ENCODE measurements around the gene ALDH3A2.
"Not testable (repeated sequence)": the region's sequence is repeated elsewhere in the genome, so short reads cannot be mapped to it uniquely, and the experiment has no call there.

Gene ALDH3A2

DNA sequence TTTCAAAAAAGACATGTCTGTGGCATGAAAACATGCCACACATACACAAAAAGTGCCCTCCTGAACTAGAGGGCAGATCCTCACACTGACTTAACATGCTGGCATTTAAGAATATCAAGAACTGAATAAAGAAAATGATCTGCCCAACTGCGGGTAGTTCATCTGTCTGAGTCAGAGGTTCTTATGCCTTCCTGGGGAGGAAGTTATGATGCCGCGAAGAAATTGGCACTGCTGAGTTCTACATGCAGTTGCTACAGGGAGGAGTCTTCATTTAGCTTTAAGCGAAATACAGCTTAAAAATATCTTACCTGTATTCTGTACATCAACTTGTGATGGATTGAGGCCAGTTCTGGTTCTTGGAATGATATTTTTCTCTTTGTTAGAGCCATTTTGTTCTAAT, 6.3 kb downstream of the ALDH3A2 start:
- DNase-seq (ENCODE audit: low spot score in 2 of 2) (no peak), ATAC-seq (replicated peaks; ENCODE audit: extremely low read depth, poor library complexity, severe bottlenecking) (no peak)
- H3K27me3 Mint-ChIP-seq = no peaks in the 10 kb centered on the region
- peaks cover 8% of the 10 kb centered on the region for H3K4me1 Mint-ChIP-seq
- no peak overlapping the region for H3K4me3 Mint-ChIP-seq
- peaks cover 12% of the 10 kb centered on the region for H3K36me3 Mint-ChIP-seq (ENCODE audit: insufficient read depth)
- H3K27ac Mint-ChIP-seq (ENCODE audit: low read depth) = no peak overlapping the region
- no peaks in the 10 kb centered on the region for H3K9me3 Mint-ChIP-seq

- H3K4me3 Mint-ChIP-seq = no peak overlapping the region
- H3K27ac Mint-ChIP-seq (ENCODE audit: low read depth) = no peak overlapping the region
- peaks cover 9% of the 10 kb centered on the region for H3K36me3 Mint-ChIP-seq (ENCODE audit: insufficient read depth)
Measured at GRCh38 chr17:19656336-19656735, 7.8 kb downstream of the ALDH3A2 start.

DNA sequence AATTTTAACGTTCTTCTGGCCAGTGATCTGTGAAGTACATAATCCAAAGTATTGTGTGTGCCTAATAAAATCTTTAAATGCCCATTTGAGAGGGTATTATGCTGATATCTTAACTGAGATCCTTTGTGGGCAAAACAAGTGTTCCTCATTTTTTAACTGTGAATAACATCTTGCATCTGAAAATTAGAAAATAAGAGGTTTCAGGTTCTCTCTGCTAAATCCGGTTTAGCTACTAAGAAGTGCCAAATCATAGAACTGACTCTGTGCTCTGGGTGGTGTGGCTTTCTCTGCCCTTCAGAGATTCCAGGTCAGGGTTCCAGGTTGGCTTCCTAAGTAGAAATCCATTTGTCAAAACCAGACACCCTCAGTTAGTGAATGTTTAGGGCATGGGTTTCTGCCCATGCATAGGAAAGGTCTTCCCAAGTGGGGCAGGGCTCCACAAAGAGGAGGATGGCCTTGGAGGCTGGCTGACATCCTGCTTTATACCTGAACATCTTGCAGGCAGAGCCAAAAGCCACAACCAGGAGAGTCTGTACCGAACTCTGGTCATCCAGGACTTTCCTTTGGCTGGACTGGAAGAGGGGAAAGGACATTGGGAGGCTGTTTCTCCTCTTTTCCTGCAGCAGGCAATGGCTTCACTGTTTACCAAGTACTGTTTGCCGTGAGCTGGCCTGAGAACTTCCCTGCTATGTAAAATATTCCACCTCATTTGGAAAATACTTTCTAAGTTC, 8.5 kb downstream of the ALDH3A2 start:
- no peak overlapping the region for H3K27ac Mint-ChIP-seq (ENCODE audit: low read depth)
- ATAC-seq (replicated peaks; ENCODE audit: extremely low read depth, poor library complexity, severe bottlenecking) = no peak
- no peaks in the 10 kb centered on the region for H3K27me3 Mint-ChIP-seq
- DNase-seq (ENCODE audit: low spot score in 2 of 2) = no peak
- H3K4me1 Mint-ChIP-seq = no peaks in the 10 kb centered on the region
- H3K4me3 Mint-ChIP-seq = no peak overlapping the region
- no peaks in the 10 kb centered on the region for H3K9me3 Mint-ChIP-seq
- H3K36me3 Mint-ChIP-seq (ENCODE audit: insufficient read depth) = peaks cover 9% of the 10 kb centered on the region

More at GRCh38 chr17:19656336-19656735, 7.8 kb downstream of the ALDH3A2 start:
- H3K9me3 Mint-ChIP-seq = no peaks in the 10 kb centered on the region
- ATAC-seq (replicated peaks; ENCODE audit: extremely low read depth, poor library complexity, severe bottlenecking) (no peak), DNase-seq (ENCODE audit: low spot score in 2 of 2) (no peak)
- no peaks in the 10 kb centered on the region for H3K27me3 Mint-ChIP-seq
- H3K4me1 Mint-ChIP-seq = no peaks in the 10 kb centered on the region

DNA sequence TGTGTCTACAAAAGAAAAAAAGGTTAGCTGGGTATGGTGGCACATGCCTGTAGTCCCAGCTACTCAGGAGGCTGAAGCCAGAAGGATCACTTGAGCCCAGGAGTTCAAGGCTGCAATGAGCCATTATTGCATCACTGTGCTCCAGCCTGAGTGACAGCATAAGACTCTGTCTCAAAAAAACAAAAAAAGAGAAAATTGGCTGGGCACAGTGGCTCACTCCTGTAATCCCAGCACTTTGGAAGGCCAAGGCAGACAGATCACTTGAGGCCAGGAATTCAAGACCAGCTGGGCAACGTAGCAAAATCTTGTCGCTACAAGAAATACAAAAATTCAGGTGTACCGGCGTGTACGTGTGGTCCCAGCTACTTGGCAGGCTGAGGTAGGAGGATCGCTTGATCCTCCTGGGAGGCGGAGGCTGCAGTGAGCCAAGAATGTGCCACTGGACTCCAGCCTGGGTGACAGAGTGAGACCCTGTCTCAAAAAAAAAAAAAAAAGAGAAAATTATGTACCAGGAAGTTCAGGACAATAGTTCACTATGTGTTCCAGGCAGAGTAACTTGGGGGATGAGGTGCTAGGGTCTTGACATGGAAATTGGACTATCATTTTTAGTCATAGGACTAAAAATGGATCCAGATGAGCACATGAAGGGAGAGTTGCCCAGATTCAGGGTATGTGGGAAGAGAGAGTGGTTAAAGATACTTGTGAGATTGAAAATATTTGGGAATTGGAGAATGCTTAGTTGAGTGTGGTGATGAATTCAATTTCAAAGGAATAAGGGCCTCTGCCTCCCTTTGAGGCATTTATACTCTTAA, 11.0 kb downstream of the ALDH3A2 start:
- ATAC-seq (replicated peaks; ENCODE audit: extremely low read depth, poor library complexity, severe bottlenecking) = no peak
- H3K4me3 Mint-ChIP-seq = no peak overlapping the region
- peaks cover 18% of the 10 kb centered on the region for H3K36me3 Mint-ChIP-seq (ENCODE audit: insufficient read depth)
- H3K4me1 Mint-ChIP-seq = no peaks in the 10 kb centered on the region
- H3K27me3 Mint-ChIP-seq = no peaks in the 10 kb centered on the region
- no peaks in the 10 kb centered on the region for H3K9me3 Mint-ChIP-seq
- H3K27ac Mint-ChIP-seq (ENCODE audit: low read depth) = no peak overlapping the region
- no peak for DNase-seq (ENCODE audit: low spot score in 2 of 2)

GRCh38 chr17:19660219-19660870, 11.8 kb downstream of the ALDH3A2 start:
- H3K27ac Mint-ChIP-seq (ENCODE audit: low read depth) = no peak overlapping the region
- DNase-seq (ENCODE audit: low spot score in 2 of 2) (no peak), ATAC-seq (replicated peaks; ENCODE audit: extremely low read depth, poor library complexity, severe bottlenecking) (no peak)
- H3K36me3 Mint-ChIP-seq (ENCODE audit: insufficient read depth) = peaks cover 16% of the 10 kb centered on the region
- H3K4me3 Mint-ChIP-seq = no peak overlapping the region
- H3K4me1 Mint-ChIP-seq = no peaks in the 10 kb centered on the region
- no peaks in the 10 kb centered on the region for H3K9me3 Mint-ChIP-seq
- no peaks in the 10 kb centered on the region for H3K27me3 Mint-ChIP-seq

- Mint-ChIP-seq H3K36me3 (ENCODE audit: insufficient read depth) (peaks cover 16% of the 10 kb centered on the region), H3K4me1 (no peaks in the 10 kb centered on the region), H3K27ac (ENCODE audit: low read depth) (no peak overlapping the region), H3K9me3 (no peaks in the 10 kb centered on the region), H3K4me3 (no peak overlapping the region), H3K27me3 (no peaks in the 10 kb centered on the region)
- ATAC-seq (replicated peaks; ENCODE audit: extremely low read depth, poor library complexity, severe bottlenecking) = no peak
- no peak for DNase-seq (ENCODE audit: low spot score in 2 of 2)
Measured at GRCh38 chr17:19661121-19661520, 12.6 kb downstream of the ALDH3A2 start.

DNA sequence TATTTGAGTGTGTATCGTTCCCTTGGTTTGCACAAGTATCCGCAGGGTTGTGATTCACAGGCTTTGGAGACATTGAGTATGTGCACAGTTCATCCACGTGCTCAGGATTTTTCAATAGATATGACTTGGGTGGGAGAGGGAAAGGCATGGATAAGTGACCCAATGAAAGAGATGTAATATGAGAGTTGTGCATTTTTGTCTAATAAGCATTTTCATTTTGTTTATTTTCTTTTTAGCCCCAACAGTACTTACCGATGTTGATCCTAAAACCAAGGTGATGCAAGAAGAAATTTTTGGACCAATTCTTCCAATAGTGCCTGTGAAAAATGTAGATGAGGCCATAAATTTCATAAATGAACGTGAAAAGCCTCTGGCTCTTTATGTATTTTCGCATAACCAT, 14.5 kb downstream of the ALDH3A2 start:
- DNase-seq (ENCODE audit: low spot score in 2 of 2) (no peak), ATAC-seq (replicated peaks; ENCODE audit: extremely low read depth, poor library complexity, severe bottlenecking) (no peak)
- Mint-ChIP-seq H3K4me3 (no peak overlapping the region), H3K4me1 (no peaks in the 10 kb centered on the region), H3K36me3 (ENCODE audit: insufficient read depth) (peaks cover 11% of the 10 kb centered on the region), H3K9me3 (no peaks in the 10 kb centered on the region), H3K27me3 (no peaks in the 10 kb centered on the region), H3K27ac (ENCODE audit: low read depth) (no peak overlapping the region)

DNA sequence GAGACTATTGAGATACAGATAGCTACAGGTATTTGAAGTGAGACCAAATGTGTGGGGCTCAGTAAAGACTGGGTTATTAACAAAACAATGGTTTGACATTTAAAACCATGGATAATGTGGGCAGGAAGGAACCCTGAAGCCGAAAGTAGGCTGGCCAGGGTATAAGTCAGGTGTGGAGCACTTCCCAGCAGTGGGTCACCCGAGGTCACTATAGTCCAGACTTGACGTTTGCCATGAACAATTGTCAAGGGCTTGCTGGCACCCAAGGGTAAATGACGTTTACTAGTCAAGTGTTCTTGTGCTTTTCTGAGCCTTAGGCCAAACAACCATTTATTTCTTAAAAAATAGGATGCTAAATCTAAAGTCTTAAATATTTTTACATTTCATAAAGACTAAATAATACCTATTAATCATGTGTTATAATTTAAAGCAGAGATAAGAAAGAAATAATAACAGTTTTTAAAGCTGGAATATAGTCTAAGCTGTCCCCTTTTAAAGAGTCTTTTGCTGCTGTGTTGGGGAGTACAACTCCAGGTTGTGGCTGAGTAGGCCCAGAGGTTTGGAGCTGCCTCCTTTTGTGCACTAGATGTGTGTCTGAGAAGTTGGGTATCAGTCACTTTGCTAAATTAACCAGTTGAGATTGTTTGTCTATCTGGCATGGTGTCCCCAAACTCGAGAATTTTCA, 15.7 kb downstream of the ALDH3A2 start:
- Mint-ChIP-seq H3K4me1 (no peaks in the 10 kb centered on the region), H3K4me3 (no peak overlapping the region), H3K27ac (ENCODE audit: low read depth) (no peak overlapping the region), H3K9me3 (no peaks in the 10 kb centered on the region), H3K36me3 (ENCODE audit: insufficient read depth) (peaks cover 13% of the 10 kb centered on the region), H3K27me3 (no peaks in the 10 kb centered on the region)
- DNase-seq (ENCODE audit: low spot score in 2 of 2) = no peak
- ATAC-seq (replicated peaks; ENCODE audit: extremely low read depth, poor library complexity, severe bottlenecking) = no peak

DNA sequence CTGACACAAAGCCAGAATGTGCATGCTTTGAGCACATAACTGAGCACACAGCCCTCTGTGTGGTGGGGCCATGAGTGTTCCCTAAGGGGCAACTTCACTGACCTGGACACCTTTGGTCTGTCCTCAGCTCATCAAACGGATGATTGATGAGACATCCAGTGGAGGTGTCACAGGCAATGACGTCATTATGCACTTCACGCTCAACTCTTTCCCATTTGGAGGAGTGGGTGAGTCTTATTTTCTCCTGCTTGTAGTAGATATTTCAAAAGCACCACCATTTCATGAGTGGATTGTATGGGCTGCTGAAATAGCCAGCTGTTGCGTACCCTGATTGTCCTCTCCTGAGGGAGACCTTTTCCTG, 16.2 kb downstream of the ALDH3A2 start:
- Mint-ChIP-seq H3K27me3 (no peaks in the 10 kb centered on the region), H3K36me3 (ENCODE audit: insufficient read depth) (peaks cover 15% of the 10 kb centered on the region), H3K27ac (ENCODE audit: low read depth) (no peak overlapping the region), H3K4me3 (no peak overlapping the region), H3K9me3 (no peaks in the 10 kb centered on the region), H3K4me1 (no peaks in the 10 kb centered on the region)
- ATAC-seq (replicated peaks; ENCODE audit: extremely low read depth, poor library complexity, severe bottlenecking) = no peak
- DNase-seq (ENCODE audit: low spot score in 2 of 2) = no peak

DNA sequence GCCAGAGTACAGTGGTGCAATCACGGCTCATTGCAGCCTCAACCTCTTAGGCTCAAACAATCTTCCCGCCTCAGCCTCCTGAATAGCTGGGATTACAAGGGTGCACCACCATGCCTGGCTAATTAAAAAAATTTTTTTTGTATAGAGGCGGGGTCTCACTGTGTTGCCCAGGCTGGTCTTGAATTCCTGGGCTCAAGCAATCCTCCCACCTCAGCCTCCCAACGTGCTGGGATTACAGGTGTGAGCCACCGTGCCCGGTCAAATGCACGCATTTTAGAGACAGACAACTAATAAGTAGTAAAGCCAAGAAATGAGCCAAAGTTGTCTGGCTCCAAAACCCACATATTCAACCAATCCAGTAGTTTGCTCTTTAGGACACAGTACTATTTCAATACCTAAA, 21.1 kb downstream of the ALDH3A2 start:
- not testable (repeated sequence) for H3K9me3 Mint-ChIP-seq; H3K4me1 Mint-ChIP-seq; H3K27me3 Mint-ChIP-seq; H3K4me3 Mint-ChIP-seq; ATAC-seq (replicated peaks; ENCODE audit: extremely low read depth, poor library complexity, severe bottlenecking); H3K27ac Mint-ChIP-seq (ENCODE audit: low read depth); H3K36me3 Mint-ChIP-seq (ENCODE audit: insufficient read depth); DNase-seq (ENCODE audit: low spot score in 2 of 2)

DNA sequence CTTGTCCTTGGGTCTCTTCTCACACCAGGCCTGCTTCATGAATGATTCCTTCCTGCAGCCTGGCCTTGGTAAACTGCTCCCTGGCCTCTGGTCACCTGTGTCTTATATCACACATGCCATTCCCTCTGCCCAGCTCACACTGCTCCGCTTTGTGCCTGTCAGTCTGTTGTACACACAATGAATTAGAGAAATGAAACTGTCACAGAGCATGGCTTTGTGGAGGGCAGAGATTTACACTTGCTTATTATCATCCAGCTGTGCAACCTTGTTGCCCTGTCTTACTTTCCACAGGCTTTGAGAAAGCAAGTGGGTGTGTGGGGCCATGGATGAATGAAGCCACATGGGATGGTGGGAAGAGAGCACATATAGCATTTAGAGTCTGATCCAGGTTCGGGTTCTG, 22.4 kb downstream of the ALDH3A2 start:
- Mint-ChIP-seq H3K27me3 (no peaks in the 10 kb centered on the region), H3K36me3 (ENCODE audit: insufficient read depth) (peaks cover 10% of the 10 kb centered on the region), H3K4me3 (no peak overlapping the region), H3K27ac (ENCODE audit: low read depth) (no peak overlapping the region), H3K4me1 (no peaks in the 10 kb centered on the region), H3K9me3 (no peaks in the 10 kb centered on the region)
- DNase-seq (ENCODE audit: low spot score in 2 of 2) = no peak
- ATAC-seq (replicated peaks; ENCODE audit: extremely low read depth, poor library complexity, severe bottlenecking) = no peak

DNA sequence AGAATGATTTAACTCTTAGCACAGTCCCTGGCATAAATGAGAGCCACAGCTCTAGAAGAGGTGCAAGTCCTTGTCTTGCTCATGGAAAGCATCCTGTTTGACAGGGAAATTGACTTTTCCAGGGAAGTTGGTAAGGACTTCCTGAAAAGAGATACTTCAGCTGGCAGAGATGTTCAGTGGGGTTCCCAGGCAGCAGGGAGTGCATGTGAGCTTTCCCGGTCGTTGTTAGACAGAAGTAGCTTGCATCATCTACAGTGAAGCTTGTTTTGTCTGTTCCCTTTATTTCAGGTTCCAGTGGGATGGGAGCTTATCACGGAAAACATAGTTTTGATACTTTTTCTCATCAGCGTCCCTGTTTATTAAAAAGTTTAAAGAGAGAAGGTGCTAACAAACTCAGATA, 22.9 kb downstream of the ALDH3A2 start:
- no peaks in the 10 kb centered on the region for H3K27me3 Mint-ChIP-seq
- H3K36me3 Mint-ChIP-seq (ENCODE audit: insufficient read depth) = peaks cover 10% of the 10 kb centered on the region
- ATAC-seq (replicated peaks; ENCODE audit: extremely low read depth, poor library complexity, severe bottlenecking) (no peak), DNase-seq (ENCODE audit: low spot score in 2 of 2) (no peak)
- H3K4me1 Mint-ChIP-seq = no peaks in the 10 kb centered on the region
- no peak overlapping the region for H3K4me3 Mint-ChIP-seq
- no peaks in the 10 kb centered on the region for H3K9me3 Mint-ChIP-seq
- no peak overlapping the region for H3K27ac Mint-ChIP-seq (ENCODE audit: low read depth)

Data from central memory CD8-positive, alpha-beta T cell (primary cell).